Measurements from ENCODE around the gene EPB41L4A.

Gene EPB41L4A

GRCh38 chr5:112200131-112200530 lies 218.9 kb downstream of the EPB41L4A start:
- no peak for DNase-seq

DNA sequence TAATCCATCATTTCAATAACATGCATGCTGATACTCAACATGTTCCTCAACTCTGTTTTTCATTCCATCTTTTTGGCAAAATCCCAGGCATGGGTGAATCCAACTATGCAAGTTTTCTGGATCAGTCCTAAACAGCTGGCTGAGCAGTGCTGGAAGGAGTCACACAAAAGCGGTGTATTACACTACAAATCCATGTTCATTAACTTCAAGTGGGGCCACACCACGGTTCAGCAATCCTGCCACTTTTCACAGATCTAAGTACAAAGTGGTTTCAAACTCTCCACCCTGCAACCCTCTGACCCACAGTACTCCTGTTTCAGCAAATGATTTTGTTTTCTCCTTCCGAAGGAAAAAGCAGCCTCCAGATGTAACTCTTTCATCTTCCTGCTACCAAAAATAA lies 222.5 kb downstream of the EPB41L4A start:
- DNase-seq, result no peak

- DNase-seq, result no peak
Observed at GRCh38 chr5:112195924-112196323, 223.2 kb downstream of the EPB41L4A start.

GRCh38 chr5:112192866-112193265 lies 226.2 kb downstream of the EPB41L4A start:
- no peak for DNase-seq

- no peak for DNase-seq
Observed at GRCh38 chr5:112192072-112192471, 227.0 kb downstream of the EPB41L4A start.

GRCh38 chr5:112189391-112189790 lies 229.7 kb downstream of the EPB41L4A start:
- DNase-seq, result no peak

DNA sequence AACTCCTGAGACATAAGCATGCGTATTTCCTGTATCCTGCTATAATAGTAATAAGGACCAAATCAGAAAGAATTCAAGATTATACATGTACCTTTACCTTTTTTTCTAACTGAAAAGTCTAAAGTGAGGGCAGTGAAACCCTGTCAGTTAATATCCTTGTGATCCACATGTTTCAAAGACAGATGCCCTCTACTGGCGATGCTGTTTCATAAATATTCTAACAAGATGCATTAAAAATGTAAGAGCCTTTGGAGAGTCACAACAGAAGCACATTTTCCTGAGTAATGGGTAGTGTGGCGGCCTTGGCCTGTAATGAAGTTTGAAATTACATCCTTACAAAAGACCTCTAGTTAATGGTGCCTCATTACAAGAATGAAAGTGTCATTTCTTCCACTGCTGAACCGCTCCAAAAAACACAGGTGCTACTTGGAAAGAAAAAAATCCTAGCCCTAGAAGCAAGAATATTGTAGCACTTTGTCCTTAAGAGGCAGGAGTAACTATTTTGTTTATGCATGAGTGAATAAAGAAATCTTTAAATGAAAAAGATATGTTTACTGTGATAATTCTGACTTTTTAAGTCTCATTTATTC lies 232.6 kb downstream of the EPB41L4A start:
- DNase-seq, result no peak

- no peak for DNase-seq
Observed at GRCh38 chr5:112183874-112184273, 235.2 kb downstream of the EPB41L4A start.

GRCh38 chr5:112183103-112183711 lies 235.9 kb downstream of the EPB41L4A start:
- no peak for DNase-seq

- DNase-seq, result no peak
Observed at GRCh38 chr5:112179290-112179689, 239.8 kb downstream of the EPB41L4A start.

DNA sequence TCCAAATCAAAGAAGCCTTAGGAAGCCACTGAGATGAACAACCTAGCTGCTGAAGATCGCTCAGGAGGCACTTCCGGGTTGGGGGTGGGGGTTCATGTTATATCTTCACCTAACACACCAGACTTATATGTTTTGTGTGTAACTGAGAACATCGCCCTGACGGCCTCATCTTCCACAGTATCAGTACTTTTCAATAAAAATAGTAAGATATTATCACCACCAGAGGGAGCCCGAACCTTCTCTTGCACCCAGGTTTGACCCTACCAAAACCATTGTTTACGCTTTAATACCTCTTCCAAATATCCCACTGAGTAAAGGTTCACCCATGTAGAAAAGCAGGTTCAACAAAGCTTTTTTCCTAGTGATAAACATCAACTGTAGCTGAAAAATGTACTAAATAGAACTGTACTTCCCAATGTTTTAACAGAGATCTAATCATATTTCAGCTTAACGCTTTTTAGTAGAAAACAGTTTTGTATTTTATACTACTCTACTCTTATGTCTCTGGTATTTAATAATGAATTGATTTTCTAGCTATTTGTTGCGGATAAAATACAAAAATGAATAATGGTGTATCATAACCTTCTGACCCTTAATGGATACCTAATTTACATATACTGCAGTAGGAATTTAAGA lies 244.0 kb downstream of the EPB41L4A start:
- DNase-seq, result no peak

DNA sequence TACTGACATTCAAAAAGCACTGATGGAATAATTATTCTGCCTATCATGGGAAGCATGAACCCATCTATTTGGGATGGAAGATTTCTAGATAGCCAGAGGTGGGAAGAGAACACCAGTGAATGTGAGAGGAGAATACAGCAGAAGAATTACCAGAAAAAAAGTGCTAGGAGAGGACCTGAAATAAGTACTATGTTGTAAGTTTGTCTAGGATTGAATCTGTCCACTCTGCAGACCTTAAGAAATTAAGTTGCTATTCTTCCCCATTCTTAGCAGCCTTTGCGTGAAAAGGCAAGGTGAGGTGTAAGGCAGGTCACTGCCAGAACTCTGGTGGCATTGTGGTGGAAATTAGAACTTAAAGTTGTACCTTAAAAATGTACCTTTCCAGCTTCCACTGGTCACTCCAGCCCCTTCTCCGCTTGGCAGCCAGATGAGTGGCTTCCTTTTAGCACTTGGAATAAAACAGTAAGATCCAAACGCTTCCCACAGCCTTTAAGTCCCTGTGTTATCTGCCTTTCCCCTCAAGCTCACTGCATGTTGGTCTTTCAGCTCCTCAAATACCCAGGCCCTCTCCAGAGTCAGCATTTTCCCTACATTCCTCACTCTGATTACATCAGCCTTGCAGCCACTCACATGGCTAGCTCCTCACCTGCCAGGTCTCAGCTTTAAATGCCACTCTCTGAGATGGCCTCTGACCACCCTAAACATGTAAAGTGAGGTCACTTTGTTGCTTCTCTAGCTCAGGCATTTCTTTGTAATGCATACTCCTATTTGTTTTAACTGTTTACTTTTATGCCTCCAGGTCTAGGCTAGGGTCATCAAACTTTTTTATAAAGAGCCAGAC lies 253.0 kb downstream of the EPB41L4A start:
- no peak for DNase-seq

DNA sequence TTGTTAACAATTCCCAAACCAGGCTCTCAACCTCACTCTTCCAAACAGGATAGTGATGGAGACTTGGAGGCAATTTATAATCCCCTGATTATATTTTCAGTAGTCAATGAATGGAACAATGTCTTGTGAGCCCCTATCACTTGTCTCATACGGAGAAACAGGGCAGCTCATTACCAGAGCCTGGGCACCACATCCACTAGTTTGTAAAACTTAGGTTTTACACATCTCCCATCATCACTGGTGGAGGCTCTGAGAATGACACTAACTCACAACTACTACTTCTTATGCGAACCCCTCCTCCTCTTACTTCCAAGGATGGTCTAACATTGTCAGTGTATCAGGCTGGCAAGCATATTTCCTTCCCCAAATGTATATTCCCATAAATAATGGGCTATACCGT lies 253.7 kb downstream of the EPB41L4A start:
- no peak for DNase-seq

DNA sequence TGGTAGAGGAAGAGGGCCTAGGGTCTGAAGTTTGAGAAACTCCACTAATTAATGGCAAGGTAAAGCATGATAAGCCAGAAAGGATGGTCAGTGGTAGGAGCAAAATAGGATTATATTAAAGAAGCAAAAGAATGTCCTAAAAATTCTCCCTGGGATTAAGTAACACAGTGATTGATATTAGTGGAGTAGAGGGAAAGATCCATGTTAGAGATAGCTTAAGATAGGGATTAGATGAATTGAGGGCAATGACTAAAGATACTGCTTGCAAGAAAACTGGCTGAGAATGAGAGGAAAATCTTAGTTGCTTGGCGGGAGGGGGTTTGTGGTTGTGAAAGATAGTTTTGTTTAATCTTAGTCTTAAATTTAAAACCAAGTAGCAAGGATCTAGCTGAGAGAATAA lies 255.6 kb downstream of the EPB41L4A start:
- DNase-seq, result no peak

DNA sequence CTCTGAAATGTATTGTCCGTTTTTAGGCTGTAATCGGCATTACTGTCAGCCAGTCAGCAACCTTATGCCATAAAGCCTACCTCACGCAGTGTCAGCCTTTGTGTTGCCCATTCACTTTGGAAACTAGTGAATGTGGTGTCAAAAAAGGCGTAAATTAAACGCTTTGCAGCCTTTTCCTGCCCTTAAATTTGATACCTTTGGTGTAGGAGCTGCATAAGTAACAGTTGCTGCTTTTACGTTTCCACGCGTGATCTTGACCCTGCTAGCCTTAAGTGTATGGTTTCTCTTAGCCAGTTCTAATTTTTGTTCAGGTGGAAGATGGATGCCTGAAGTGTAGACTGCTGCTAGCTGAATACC lies 257.7 kb downstream of the EPB41L4A start:
- DNase-seq, result no peak

GRCh38 chr5:112160652-112161391 lies 258.3 kb downstream of the EPB41L4A start:
- DNase-seq, result peak; percentile 71

- no peak for DNase-seq
Observed at GRCh38 chr5:112159435-112159834, 259.6 kb downstream of the EPB41L4A start.

DNA sequence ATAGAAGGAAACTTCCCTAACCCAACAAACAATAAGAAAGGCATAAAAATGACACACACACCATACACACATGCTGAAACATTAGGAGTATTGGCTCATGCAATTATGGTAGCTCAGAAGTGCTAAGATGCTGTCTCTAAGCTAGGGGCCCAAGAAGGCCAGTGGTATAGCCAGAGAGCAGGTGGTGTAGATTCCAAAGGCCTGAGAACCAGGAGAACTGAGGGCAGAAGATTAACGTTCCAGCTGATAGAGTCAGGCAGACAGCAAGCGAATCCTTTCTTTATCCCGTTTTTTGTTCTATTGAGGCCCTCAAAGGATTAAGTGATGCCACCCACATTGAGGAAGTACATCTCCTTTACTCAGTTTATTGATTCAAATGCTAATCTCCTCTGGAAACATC lies 262.9 kb downstream of the EPB41L4A start:
- no peak for DNase-seq

GRCh38 chr5:112154940-112155686 lies 264.0 kb downstream of the EPB41L4A start:
- DNase-seq, result no peak

GRCh38 chr5:112149727-112150126 lies 269.4 kb downstream of the EPB41L4A start:
- DNase-seq, result no peak

GRCh38 chr5:112146323-112147226 lies 272.5 kb downstream of the EPB41L4A start:
- peak; percentile 58 for DNase-seq

Measured in NCI-H446 treated with DMSO at 0.1 percent for 48 hours (cell line).